CD4-positive, alpha-beta T cell treated with Interleukin-10 for 1 hour (primary cell): Measurements from ENCODE around the gene KYNU.
A peak's percentile ranks its signal among the peaks of the same experiment; 100 is the strongest.

Source experiments
- DNase-seq: peaks from one replicate; pipeline ENCODE4 v3.0.0-alpha.2; 2020

The KYNU gene

GRCh38 chr2:142973160-142973821, 95.8 kb downstream of the KYNU start:
- no peak for DNase-seq

- DNase-seq, result no peak
These were observed 96.4 kb downstream of the KYNU start for GRCh38 chr2:142973822-142974207.

- no peak for DNase-seq
These were observed 97.0 kb downstream of the KYNU start for GRCh38 chr2:142974288-142975024.

GRCh38 chr2:142975239-142975638, 97.8 kb downstream of the KYNU start:
- no peak for DNase-seq

- no peak for DNase-seq
These were observed 103.0 kb downstream of the KYNU start for GRCh38 chr2:142980246-142981068.

- DNase-seq, result no peak
These were observed 103.6 kb downstream of the KYNU start for GRCh38 chr2:142981069-142981378.

- DNase-seq, result no peak
These were observed 104.3 kb downstream of the KYNU start for GRCh38 chr2:142981756-142982155.

DNA sequence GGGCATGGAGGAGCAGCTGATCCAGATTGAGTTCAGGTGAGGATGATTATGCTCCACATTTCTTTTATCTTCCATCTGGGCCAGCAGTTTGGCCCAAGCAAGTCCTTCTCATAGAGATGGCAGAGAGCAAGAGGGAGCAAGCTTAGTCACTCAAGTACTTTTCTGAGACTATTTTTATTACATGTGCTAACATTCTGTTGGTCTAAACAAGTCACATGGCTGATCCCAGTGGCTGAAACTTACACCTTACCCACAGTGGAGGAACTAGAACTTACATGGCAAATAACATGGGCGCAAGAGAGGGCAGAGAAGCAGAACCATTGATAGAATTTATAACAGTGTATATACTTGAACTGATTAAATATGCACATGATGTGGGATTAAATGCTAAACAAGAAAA, 105.7 kb downstream of the KYNU start:
- DNase-seq, result no peak

- no peak for DNase-seq
These were observed 107.2 kb downstream of the KYNU start for GRCh38 chr2:142984657-142985056.

DNA sequence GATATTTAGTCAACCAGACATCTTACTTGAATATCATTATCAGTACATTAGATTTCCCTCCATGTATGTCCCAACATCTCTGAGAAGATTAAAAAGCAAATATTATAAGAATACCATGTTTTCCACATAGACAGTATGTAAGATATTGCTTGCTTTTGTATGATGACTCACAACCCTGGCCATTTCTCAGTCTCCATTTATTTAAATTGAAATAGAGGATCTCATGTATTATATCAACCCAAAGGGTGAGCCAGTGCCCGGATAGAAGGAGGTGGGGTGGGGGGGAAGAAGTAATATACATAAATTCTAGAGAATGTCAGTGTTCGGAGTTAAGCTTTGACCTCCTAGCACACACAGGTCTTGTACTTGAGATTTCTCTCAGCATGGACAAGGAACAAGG, 109.6 kb downstream of the KYNU start:
- DNase-seq, result no peak

- DNase-seq, result peak; percentile 3
These were observed 112.1 kb downstream of the KYNU start for GRCh38 chr2:142989273-142990204.

- DNase-seq, result no peak
These were observed 113.8 kb downstream of the KYNU start for GRCh38 chr2:142991295-142991694.

DNA sequence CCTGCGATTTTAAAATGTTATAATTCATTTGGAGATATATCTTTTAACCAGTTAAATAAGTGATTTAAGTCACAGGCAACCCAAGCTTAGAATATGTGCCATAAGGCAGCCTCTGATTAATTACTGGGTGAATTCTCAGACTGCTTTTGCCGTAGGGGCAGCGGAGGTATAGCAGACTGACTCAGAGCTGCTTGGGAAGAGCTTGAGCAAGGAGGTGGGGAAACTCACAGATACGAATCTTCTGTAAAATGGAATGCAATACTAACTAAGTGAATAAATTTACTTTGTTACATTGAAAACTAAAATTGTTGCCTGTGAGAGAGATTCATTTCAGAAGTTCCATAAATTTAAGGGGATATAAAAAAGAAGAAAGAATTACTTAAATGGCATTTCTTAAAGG, 115.4 kb downstream of the KYNU start:
- no peak for DNase-seq

DNA sequence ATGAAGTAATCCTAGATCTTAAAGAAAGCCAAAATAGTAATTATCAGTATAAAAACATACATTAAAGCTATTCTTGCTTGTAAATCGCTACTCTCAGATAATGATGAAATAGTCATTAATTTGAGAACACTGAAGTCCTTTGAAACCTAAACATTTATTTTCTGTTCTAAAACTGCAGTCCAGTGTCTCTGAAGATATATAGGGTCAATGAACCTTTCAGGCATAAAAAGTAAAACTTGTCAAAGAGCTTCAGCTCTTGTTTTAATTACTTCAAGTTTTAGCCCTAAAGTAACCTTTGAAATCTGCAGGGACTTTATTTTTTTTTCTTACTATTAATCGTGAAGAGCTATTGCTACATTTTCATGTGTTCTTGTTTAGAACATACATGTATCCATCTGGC, 116.3 kb downstream of the KYNU start:
- no peak for DNase-seq

DNA sequence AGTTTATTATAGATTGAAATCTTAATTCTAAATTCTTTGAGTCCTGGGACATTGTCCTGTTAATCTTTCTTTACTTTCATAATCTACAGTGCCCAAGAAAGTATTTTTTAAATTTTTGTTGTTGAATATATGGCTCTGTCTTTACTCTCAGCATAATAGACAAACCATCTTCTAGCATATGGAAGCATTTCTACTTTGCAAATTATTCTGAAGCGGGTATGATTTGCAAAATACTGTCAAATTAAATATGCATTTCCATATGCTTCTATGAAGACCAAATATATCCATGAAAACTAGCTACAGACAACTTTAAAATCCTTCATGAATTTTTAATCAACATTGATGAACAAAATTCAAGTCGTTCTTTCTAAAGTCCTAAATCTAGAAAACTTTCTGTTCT, 117.2 kb downstream of the KYNU start:
- DNase-seq, result no peak

DNA sequence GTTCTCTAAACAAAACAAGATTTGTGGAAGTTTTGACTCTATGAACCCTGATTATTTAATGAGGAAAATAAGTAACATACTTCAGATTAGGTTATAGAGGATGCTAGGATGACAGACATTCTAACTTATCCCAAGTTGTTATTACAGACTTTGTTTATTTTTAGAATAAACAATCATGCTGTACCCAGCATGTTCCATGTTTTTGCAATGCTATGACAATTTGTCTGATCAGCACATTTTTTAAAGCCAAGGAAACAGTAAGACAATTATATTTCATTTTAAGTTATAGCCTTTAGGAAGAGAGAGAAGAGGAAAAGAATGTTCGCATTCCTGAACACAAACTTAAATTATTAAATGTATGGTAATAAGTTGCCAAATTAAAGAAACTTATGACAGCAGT, 119.8 kb downstream of the KYNU start:
- no peak for DNase-seq

GRCh38 chr2:143000599-143000998, 123.1 kb downstream of the KYNU start:
- DNase-seq, result no peak

DNA sequence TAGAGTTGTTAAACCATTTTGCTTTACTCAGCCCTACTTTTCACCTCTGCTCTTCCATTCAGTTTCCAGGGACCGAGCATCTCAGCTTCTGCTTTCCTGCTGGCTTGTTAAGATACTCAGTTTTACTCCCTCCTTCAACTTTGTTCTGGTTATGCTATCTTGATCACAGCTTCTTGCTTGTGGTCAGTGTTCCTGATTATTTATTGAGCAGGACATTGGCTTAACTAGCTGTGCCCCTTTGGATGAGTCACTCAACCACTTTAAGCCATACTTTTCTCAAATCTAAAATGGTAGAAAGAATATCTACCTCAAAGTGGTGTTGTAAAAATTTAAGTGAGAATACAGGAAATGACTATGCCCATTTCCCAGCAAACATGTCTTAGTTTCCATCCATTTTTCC, 124.0 kb downstream of the KYNU start:
- no peak for DNase-seq

- DNase-seq, result no peak
These were observed 138.2 kb downstream of the KYNU start for GRCh38 chr2:143015656-143016055.

DNA sequence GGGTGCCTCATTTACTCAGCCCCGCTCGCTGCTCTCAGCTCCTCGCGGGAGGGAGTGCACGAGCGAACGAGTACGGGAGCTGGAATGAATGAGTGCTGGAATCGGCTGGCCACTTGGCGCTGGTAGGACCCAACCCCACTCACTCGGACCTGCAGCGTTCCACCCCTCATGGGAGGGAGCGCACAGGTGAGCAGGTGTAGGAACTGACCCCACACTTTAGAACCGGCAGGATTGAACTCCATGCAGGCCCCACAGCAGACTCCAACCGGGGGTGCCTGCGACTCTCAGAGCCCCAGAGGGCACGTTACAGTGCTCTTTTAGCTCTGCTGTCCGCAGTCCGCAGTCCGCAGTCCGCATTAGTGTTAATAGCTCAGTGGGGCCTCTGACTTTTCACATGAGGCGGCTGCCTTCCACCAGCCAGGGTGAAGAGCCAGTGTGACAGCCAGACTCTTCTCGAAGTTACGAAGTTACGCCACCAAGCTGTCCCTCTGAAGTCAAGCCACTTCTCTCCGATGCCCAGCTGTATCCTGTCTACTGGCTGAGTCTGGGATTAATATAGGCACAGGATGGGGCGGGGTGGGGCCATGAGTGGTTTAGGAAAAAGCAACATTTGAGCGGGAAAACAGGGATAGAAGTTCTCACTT, 149.1 kb downstream of the KYNU start:
- no peak for DNase-seq

GRCh38 chr2:143029141-143029540, 151.7 kb downstream of the KYNU start:
- no peak for DNase-seq

- no peak for DNase-seq
These were observed 152.7 kb downstream of the KYNU start for GRCh38 chr2:143030127-143030526.
